Endodermal cell (in vitro differentiated cells): ENCODE results near the gene ARVCF. TPM values are rescaled to one million over a fixed set of nuclear protein-coding genes. Genes with fewer than 3 reads are reported as not detected.

Source experiments
- DNase-seq: peaks from one replicate; pipeline ENCODE4 v3.0.0-alpha.2; 2017
- H3K27ac ChIP-seq: 2 replicates; pipeline ENCODE4 v1.5.1; 2013; ENCODE audit warnings: mild to moderate bottlenecking, low read depth, low read length, moderate library complexity
- H3K27me3 ChIP-seq: 2 replicates; pipeline ENCODE4 v1.6.1; 2013; ENCODE audit warnings: mild to moderate bottlenecking, low read length, moderate library complexity; ENCODE audit not compliant: insufficient read depth, control insufficient read depth, poor library complexity, severe bottlenecking
- H3K36me3 ChIP-seq: 2 replicates; pipeline ENCODE4 v1.7.0; 2013; ENCODE audit warnings: mild to moderate bottlenecking, low read length, moderate library complexity; ENCODE audit not compliant: control insufficient read depth, insufficient read depth
- H3K4me1 ChIP-seq: one replicate; pipeline ENCODE4 v1.7.0; 2013; ENCODE audit warnings: low read length; ENCODE audit not compliant: control insufficient read depth, insufficient read depth
- H3K4me3 ChIP-seq: 2 replicates; pipeline ENCODE4 v1.5.1; 2013; ENCODE audit warnings: mild to moderate bottlenecking, low read length, moderate library complexity
- H3K9ac ChIP-seq: 2 replicates; pipeline ENCODE4 v1.6.1; 2013; ENCODE audit warnings: mild to moderate bottlenecking, low read length, moderate library complexity; ENCODE audit not compliant: poor library complexity, severe bottlenecking; ENCODE audit errors: extremely low read depth
- H3K9me3 ChIP-seq: 2 replicates; pipeline ENCODE4 v1.6.1; 2013; ENCODE audit warnings: mild to moderate bottlenecking, low read length, moderate library complexity; ENCODE audit not compliant: control insufficient read depth
- H3K27ac Mint-ChIP-seq: 2 replicates; pipeline ENCODE4 v1.8.0; 2020; ENCODE audit warnings: mixed read lengths
- H3K27me3 Mint-ChIP-seq: 2 replicates; pipeline ENCODE4 v1.8.0; 2021; ENCODE audit warnings: mild to moderate bottlenecking, mixed read lengths; ENCODE audit not compliant: insufficient read depth
- H3K36me3 Mint-ChIP-seq: 2 replicates; pipeline ENCODE4 v1.8.0; 2020; ENCODE audit warnings: low read depth, mixed read lengths
- H3K4me1 Mint-ChIP-seq: 2 replicates; pipeline ENCODE4 v1.8.0; 2020; ENCODE audit warnings: mixed read lengths
- H3K4me3 Mint-ChIP-seq: 2 replicates; pipeline ENCODE4 v1.8.0; 2020; ENCODE audit warnings: mild to moderate bottlenecking, moderate library complexity, mixed read lengths
- H3K9me3 Mint-ChIP-seq: 2 replicates; pipeline ENCODE4 v1.8.0; 2020; ENCODE audit warnings: mild to moderate bottlenecking, mixed read lengths
- CTCF ChIP-seq: fragments of 200-600 bp; sonication (generic); conservative IDR thresholded peaks from 2 replicates; pipeline ENCODE4 v1.5.0; 2021; ENCODE audit warnings: antibody characterized with exemption, mild to moderate bottlenecking
- WGBS, 2 experiments: methylation state at CpG; one replicate each; pipeline versions ENCODE4 v1.1.5 to v1.1.7; 2013; ENCODE audit warnings: missing lambda C conversion rate in 2 of 2, mixed read lengths in 1 of 2; ENCODE audit not compliant: insufficient coverage in 1 of 2, insufficient read length in 1 of 2; 5-methylcytosine and 5-hydroxymethylcytosine counted together
- total RNA-seq, 2 donors: library from RNA; stranded (reverse); fragmentation: NEBNext Ultra II Directional in 1 of 2; extraction: Animal tissue kit (Norgen Biotek cat#: 25700) in 1 of 2; gene quantifications; 2 replicates in 1 of 2; 3 replicates in 1 of 2; pipeline ENCODE4 v1.2.1, GENCODE V29; 2021

The ARVCF gene
- total RNA-seq, 2 donors from 2014 or later, result 48.3 to 61.3 TPM

- no peak for DNase-seq
- no peak for TF ChIP-seq CTCF
- no peaks in the 10 kb centered on the region for H3K9me3 ChIP-seq
- H3K27ac ChIP-seq, result no peak overlapping the region
- H3K4me3 ChIP-seq, result no peak overlapping the region
- no peak overlapping the region for H3K9ac ChIP-seq
- 90% methylated on average over 17 to 20 of the region's 20 CpGs for WGBS, 2 experiments
- H3K27me3 Mint-ChIP-seq, result peaks cover 15% of the 10 kb centered on the region
- H3K36me3 ChIP-seq, result no peaks in the 10 kb centered on the region
- H3K27me3 ChIP-seq, result peaks cover 17% of the 10 kb centered on the region
- peaks cover 5% of the 10 kb centered on the region for H3K4me1 ChIP-seq
- H3K9me3 Mint-ChIP-seq, result no peaks in the 10 kb centered on the region
- peaks cover 4% of the 10 kb centered on the region for H3K4me1 Mint-ChIP-seq
- no peak overlapping the region for H3K4me3 Mint-ChIP-seq
- no peak overlapping the region for H3K27ac Mint-ChIP-seq
- H3K36me3 Mint-ChIP-seq, result no peaks in the 10 kb centered on the region
Observed at GRCh38 chr22:20011123-20011992, 5.3 kb downstream of the ARVCF start.

GRCh38 chr22:20010307-20011122, 6.1 kb downstream of the ARVCF start:
- Histone ChIP-seq H3K4me3 (no peak overlapping the region), H3K9ac (no peak overlapping the region), H3K36me3 (no peaks in the 10 kb centered on the region), H3K9me3 (no peaks in the 10 kb centered on the region), H3K4me1 (peaks cover 5% of the 10 kb centered on the region), H3K27me3 (peaks cover 12% of the 10 kb centered on the region), H3K27ac (no peak overlapping the region)
- H3K36me3 Mint-ChIP-seq, result no peaks in the 10 kb centered on the region
- 84 to 89% methylated on average over 7 to 14 of the region's 14 CpGs for WGBS, 2 experiments
- H3K4me3 Mint-ChIP-seq, result no peak overlapping the region
- TF ChIP-seq CTCF, result no peak
- no peak overlapping the region for H3K27ac Mint-ChIP-seq
- H3K9me3 Mint-ChIP-seq, result peaks cover 2% of the 10 kb centered on the region
- peaks cover 13% of the 10 kb centered on the region for H3K27me3 Mint-ChIP-seq
- H3K4me1 Mint-ChIP-seq, result peaks cover 4% of the 10 kb centered on the region
- peak; percentile 35 for DNase-seq

GRCh38 chr22:20009582-20010306, 6.9 kb downstream of the ARVCF start:
- H3K27ac ChIP-seq, result no peak overlapping the region
- H3K27me3 ChIP-seq, result peaks cover 4% of the 10 kb centered on the region
- peaks cover 4% of the 10 kb centered on the region for H3K4me1 Mint-ChIP-seq
- H3K4me3 Mint-ChIP-seq, result no peak overlapping the region
- H3K9me3 Mint-ChIP-seq, result peaks cover 3% of the 10 kb centered on the region
- TF ChIP-seq CTCF, result no peak
- no peak overlapping the region for H3K9ac ChIP-seq
- no peak overlapping the region for H3K4me3 ChIP-seq
- 93% methylated on average over 7 to 8 of the region's 8 CpGs for WGBS, 2 experiments
- H3K36me3 ChIP-seq, result no peaks in the 10 kb centered on the region
- H3K27ac Mint-ChIP-seq, result no peak overlapping the region
- peaks cover 6% of the 10 kb centered on the region for H3K27me3 Mint-ChIP-seq
- no peaks in the 10 kb centered on the region for H3K36me3 Mint-ChIP-seq
- peaks cover 5% of the 10 kb centered on the region for H3K4me1 ChIP-seq
- H3K9me3 ChIP-seq, result peaks cover 6% of the 10 kb centered on the region
- DNase-seq, result peak; percentile 23
